ENCODE data around the gene AKT2.

AKT2 gene

DNA sequence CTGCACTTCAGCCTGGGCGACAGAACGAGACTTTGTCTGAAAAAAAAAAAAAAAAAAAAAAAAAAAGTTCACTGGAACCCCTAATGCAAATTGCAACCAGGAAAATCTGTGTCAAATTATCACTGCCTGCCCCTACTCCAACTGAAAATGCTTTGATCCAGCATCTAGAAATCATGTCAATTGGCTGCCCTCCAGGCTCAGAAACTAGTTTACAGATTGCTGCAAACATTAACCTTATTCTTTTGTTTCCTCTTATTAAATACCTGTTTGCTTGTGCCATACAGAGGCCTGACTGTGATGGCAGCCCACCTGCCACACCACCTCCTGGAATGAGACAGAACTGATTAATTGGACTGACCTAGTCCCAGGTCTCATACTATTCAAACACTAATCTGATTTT is 18.6 kb upstream of the AKT2 start:
- intact Hi-C loops (cut with DNase I): no loop called here

DNA sequence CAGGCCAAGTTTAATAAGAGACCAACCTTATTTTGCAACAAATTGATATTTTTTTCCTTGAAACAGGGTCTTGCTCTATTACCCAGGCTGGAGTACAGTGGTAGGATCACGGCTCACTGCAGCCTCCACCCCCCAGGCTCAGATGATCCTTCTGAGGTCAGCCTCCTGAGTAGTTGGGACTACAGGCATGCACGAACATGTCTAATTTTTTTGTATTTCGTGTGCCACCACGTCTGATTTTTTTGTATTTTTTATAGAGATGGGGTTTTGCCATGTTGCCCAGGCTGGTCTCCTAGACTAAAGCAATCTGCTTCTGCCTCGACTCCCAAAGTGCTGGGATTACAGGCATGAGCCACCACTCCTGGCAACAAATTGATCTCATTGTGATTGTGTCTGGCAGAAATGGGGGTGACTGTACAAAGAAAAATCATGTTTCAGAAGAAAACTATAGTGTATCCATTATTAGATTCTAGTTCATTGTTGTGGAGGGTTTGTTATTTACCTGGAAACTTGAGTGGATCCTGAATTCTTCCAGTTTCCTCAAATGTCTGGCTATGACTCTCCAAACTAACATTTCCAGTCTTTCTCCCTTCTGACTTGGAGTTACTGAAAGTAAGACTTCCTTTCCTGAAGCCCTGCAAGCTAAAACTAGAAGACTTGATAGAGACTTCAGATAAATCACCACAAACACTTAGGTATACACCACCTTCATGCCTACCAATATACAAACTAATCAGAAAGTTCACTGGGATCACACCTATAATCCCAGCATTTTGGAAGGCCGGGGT is 17.3 kb upstream of the AKT2 start:
- intact Hi-C loops (cut with DNase I): no loop called here

More for the DNA sequence above, 18.6 kb upstream of the AKT2 start:
- peak in 2 of 42 donors; percentile 4 to 25 for DNase-seq

GRCh38 chr19:40300668-40301067 is 15.5 kb upstream of the AKT2 start:
- intact Hi-C loops (cut with DNase I): no loop called here
- DNase-seq: peak in 1 of 42 donors; percentile 0

More for the DNA sequence above, 17.3 kb upstream of the AKT2 start:
- peak in 1 of 42 donors; percentile 3 for DNase-seq

- intact Hi-C loops (cut with DNase I): no loop called here
- peak in 1 of 42 donors; percentile 25 for DNase-seq
Observed at GRCh38 chr19:40298026-40298425, 12.9 kb upstream of the AKT2 start.

DNA sequence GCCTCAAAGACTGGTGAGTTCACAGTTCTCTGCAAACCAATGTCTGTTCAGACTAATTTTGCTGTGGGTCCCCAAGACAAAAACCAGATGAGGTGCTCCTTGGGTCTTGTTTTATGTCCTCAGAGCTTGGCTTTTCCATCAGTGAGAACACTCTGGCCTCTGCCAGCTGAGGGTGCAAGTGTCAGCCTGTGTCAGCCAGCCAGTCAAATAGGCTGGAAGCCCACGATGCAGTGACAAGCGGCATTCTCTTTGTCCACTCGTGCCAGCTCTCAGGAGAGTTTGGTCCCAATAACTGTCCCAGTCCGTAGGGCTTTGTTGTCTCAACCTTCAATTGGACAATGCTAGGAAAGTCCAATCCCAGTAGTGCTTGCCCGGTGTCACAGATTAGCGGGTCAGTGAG is 9.4 kb upstream of the AKT2 start:
- intact Hi-C loops (cut with DNase I): no loop called here
- peak in 26 of 42 donors; percentile 29 to 79 (median 58) for DNase-seq

- intact Hi-C loops (cut with DNase I): no loop called here
Observed at GRCh38 chr19:40286971-40287421, 1.9 kb upstream of the AKT2 start.

DNA sequence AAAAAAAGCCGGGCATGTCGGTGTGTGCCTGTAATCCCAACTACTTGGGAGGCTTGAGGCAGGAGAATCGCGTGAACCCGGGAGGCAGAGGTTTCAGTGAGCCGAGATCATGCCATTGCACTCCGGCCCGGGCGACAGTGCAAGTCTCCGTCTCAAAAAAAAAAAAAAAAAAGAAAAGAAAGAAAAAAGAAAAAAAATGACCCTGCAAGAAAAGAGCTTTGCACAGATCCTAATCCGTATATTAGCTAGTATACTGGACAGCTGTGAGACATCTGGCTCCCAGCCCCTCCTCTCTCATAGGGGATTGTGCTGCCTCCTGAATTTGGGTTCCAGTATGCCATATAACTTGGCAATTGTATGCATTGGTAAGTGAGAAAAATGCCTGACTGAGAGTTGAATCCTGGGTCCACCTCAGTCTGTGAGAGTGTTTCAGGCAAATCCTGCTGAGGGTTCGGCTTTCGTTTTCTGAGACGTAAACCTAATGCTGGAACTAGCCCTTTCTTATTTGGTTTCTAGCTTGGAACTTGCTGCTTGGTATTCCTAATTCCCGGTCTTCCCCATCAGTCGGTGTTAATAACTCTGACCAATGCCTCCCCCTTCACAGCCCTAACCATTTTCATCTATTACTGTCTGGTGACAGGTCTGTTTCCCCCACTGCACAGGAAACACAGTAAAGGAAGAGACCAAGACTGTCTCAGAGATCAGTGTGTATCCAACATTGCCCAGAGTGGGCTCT is 1.3 kb upstream of the AKT2 start:
- no peak for DNase-seq
- intact Hi-C loops (cut with DNase I): no loop called here

More at GRCh38 chr19:40286971-40287421, 1.9 kb upstream of the AKT2 start:
- no peak for DNase-seq

GRCh38 chr19:40285353-40286234 is 449 bp upstream of the AKT2 start:
- intact Hi-C loops (cut with DNase I): loop anchor here (2.0 kb wide), 1 partner anchor 95 kb away; the partner anchor contains the start of gene MAP3K10
- peak; percentile 95 to 100 (median 99) for DNase-seq

DNA sequence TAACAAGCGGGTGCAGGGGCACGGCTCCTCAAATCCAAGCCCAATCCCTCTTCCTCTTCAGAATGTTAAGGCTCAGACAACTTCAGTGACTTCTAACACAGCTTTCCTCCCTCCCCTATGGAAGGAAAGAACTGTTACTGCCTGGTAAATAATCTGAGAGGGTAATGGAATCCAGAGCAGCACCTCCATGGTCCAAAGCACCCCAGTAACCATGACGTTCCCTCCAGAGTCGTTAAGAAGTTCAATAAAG is 969 bp downstream of the AKT2 start:
- no peak for DNase-seq
- intact Hi-C loops (cut with DNase I): loop anchor here (2.0 to 5.0 kb wide), 2 partner anchors 52 to 93 kb away; partner anchors contain the start of gene MAP3K10

- peak in 1 of 42 donors; percentile 13 for DNase-seq
- intact Hi-C loops (cut with DNase I): loop anchor here (2.0 to 5.0 kb wide), 2 partner anchors 51 to 93 kb away; partner anchors contain the start of gene MAP3K10
Observed at GRCh38 chr19:40283414-40284250, 1.5 kb downstream of the AKT2 start.

DNA sequence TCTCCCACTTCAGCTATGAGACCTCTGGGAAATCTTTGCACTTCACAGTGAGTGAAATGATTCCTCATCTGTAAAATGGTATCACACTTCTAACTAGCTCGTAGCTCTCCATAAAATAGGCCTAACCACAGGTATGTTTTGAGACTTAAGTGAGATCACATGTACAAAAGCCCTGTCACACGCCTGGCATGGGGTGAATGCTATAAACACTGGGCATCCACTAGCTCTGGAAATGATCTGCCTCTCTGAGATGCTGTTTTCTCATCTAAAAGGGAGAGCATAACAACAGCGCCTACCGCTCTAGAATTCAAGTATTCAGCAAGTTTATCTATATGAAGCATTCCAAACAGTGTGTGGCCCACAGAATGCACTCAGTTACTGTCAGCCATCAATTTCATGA is 2.2 kb downstream of the AKT2 start:
- intact Hi-C loops (cut with DNase I): loop anchor here (5.0 kb wide), 1 partner anchor 51 kb away; no protein-coding TSS in a partner anchor
- DNase-seq: no peak

DNA sequence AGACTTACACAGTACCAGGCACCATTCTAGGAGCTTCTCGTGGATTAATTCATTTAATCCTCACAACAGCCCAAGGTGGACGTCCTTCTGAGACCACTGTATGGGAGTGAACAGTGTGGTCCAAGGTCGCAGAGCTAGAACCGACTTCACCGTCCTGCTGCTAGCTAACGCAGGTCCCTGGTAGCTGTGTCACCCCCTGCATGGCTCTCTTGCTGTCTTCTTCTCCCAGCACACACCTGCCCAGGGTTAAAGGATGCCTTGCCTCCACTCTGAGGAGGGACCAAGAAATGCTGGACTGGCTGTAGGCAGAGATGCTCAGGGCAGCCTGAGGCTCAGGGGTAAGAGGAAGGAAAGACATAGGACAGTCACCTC is 3.0 kb downstream of the AKT2 start:
- intact Hi-C loops (cut with DNase I): loop anchor here (5.0 kb wide), 1 partner anchor 50 kb away; no protein-coding TSS in a partner anchor
- DNase-seq: peak in 1 of 42 donors; percentile 1

GRCh38 chr19:40281381-40282208 is 3.5 kb downstream of the AKT2 start:
- no peak for DNase-seq
- intact Hi-C loops (cut with DNase I): loop anchor here (5.0 kb wide), 1 partner anchor 49 kb away; no protein-coding TSS in a partner anchor

DNA sequence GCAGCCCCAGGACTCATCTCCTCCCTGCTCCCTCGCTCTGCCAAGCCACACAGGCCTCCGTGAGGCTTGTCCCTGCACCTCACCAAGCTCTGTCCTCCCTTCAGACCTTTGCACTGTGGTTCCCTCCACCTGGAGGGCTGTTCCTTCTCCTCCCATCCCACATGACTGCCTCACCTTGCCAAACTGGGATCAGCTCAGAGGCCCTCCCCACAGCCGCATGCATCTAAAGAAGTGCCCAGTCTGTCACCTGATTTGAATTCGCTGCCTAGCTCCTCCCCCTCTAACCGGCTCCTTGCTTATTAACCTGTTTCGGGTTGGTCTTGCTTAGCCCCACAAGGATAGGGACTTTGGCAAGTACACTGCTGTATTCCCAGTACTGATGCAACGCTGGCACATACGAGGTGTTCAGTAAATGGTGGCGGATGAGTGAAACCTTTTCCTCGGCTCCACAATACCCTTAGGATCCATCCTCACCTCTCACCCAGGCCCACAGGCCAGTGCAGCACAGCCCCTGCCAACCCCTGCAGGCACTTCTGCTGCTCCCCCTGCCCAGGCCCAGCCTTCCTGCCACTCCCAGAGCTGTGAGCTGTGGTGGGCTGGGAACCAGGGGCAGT is 4.4 kb downstream of the AKT2 start:
- no peak for DNase-seq
- intact Hi-C loops (cut with DNase I): loop anchor here (5.0 kb wide), 1 partner anchor 48 kb away; no protein-coding TSS in a partner anchor

- intact Hi-C loops (cut with DNase I): loop anchor here (5.0 kb wide), 1 partner anchor 48 kb away; no protein-coding TSS in a partner anchor
- DNase-seq: peak in 4 of 42 donors; percentile 28 to 61 (median 41)
Observed at GRCh38 chr19:40279761-40280607, 5.2 kb downstream of the AKT2 start.

- peak in 32 of 42 donors; percentile 29 to 85 (median 62) for DNase-seq
- intact Hi-C loops (cut with DNase I): no loop called here
Observed at GRCh38 chr19:40279120-40279551, 6.0 kb downstream of the AKT2 start.
